G401.6 (cell line): Measurements from ENCODE around the gene TPX2.

ENCODE experiments used
- FAIRE-seq: peaks from 2 replicates; lab custom pipeline; 2012; peaks lifted over from hg19 to GRCh38; lab: Jason Lieb, UNC

TPX2 gene

GRCh38 chr20:31706607-31707257 lies 32.4 kb upstream of the TPX2 start:
- FAIRE-seq = no peak

GRCh38 chr20:31707258-31707615 lies 31.9 kb upstream of the TPX2 start:
- FAIRE-seq = no peak

GRCh38 chr20:31707994-31708735 lies 30.9 kb upstream of the TPX2 start:
- FAIRE-seq = no peak

GRCh38 chr20:31708736-31709534 lies 30.2 kb upstream of the TPX2 start:
- no peak for FAIRE-seq

GRCh38 chr20:31709939-31710338 lies 29.2 kb upstream of the TPX2 start:
- FAIRE-seq = no peak

GRCh38 chr20:31710423-31711108 lies 28.5 kb upstream of the TPX2 start:
- no peak for FAIRE-seq

GRCh38 chr20:31711179-31712111 lies 27.6 kb upstream of the TPX2 start:
- FAIRE-seq = no peak

GRCh38 chr20:31712112-31712553 lies 27.0 kb upstream of the TPX2 start:
- no peak for FAIRE-seq

GRCh38 chr20:31712564-31713311 lies 26.4 kb upstream of the TPX2 start:
- no peak for FAIRE-seq

GRCh38 chr20:31713312-31714273 lies 25.5 kb upstream of the TPX2 start:
- peak; percentile 19 for FAIRE-seq

- no peak for FAIRE-seq
Observed at GRCh38 chr20:31715766-31716165, 23.3 kb upstream of the TPX2 start.

GRCh38 chr20:31716351-31716750 lies 22.7 kb upstream of the TPX2 start:
- FAIRE-seq = no peak

GRCh38 chr20:31716818-31717477 lies 22.1 kb upstream of the TPX2 start:
- FAIRE-seq = no peak

- no peak for FAIRE-seq
Observed at GRCh38 chr20:31717478-31718201, 21.4 kb upstream of the TPX2 start.

GRCh38 chr20:31718952-31719643 lies 20.0 kb upstream of the TPX2 start:
- no peak for FAIRE-seq

- no peak for FAIRE-seq
Observed at GRCh38 chr20:31719644-31720485, 19.2 kb upstream of the TPX2 start.
